SK-N-SH (cell line): ENCODE measurements around the gene ACYP2. TPM values are rescaled to one million over a fixed set of nuclear protein-coding genes. Genes with fewer than 3 reads are reported as not detected.

Experiments used
- CTCF ChIA-PET: fragments of 300-600, 350-600 bp; formaldehyde crosslinking; extraction: SDS; loops from one replicate; lab custom pipeline; 2021; lab: Yijun Ruan, JAX
- POLR2A ChIA-PET: fragments of 350-600 bp; sonication (Branson Sonifier 250); formaldehyde crosslinking; extraction: SDS; loops from one replicate; lab custom pipeline; 2020; ENCODE audit warnings: antibody characterized with exemption, inconsistent platforms; lab: Yijun Ruan, JAX
- DNase-seq: peaks from one replicate; pipeline ENCODE4 v3.0.0; 2012
- H2AFZ ChIP-seq: fragments of 200-600 bp; sonication (generic); 2 replicates; pipeline ENCODE4 v1.8.1; 2016; ENCODE audit warnings: antibody characterized with exemption, mild to moderate bottlenecking, low read depth
- H3F3A ChIP-seq: fragments of 200-600 bp; sonication (generic); replicated peaks from 2 replicates; pipeline ENCODE3; 2016; ENCODE audit warnings: antibody characterized with exemption, mild to moderate bottlenecking; ENCODE audit not compliant: insufficient read depth
- H3K27ac ChIP-seq, 2 experiments: fragments of 200-500 bp in 1 of 2; fragments of 200-600 bp in 1 of 2; sonication (Bioruptor generic) in 1 of 2; sonication (generic), shearing (Covaris generic) in 1 of 2; 2 replicates each; pipeline versions ENCODE4 v1.5.1 to v1.6.1; 2014 to 2016; ENCODE audit warnings: low read depth in 2 of 2, inconsistent platforms in 1 of 2, low read length in 1 of 2, mild to moderate bottlenecking in 1 of 2, mixed read lengths in 1 of 2
- H3K27me3 ChIP-seq: fragments of 200-600 bp; sonication (generic), shearing (Covaris generic); 2 replicates; pipeline ENCODE4 v1.6.1; 2016; ENCODE audit warnings: mixed run types; ENCODE audit not compliant: insufficient read depth
- H3K36me3 ChIP-seq, 2 experiments: fragments of 200-500 bp in 1 of 2; fragments of 200-600 bp in 1 of 2; sonication (Bioruptor generic) in 1 of 2; sonication (generic) in 1 of 2; replicated peaks in 1 of 2; 2 replicates each; pipeline versions ENCODE3 to v1.5.1; 2014 to 2016; ENCODE audit warnings: low read length in 1 of 2, mild to moderate bottlenecking in 1 of 2; ENCODE audit not compliant: insufficient read depth in 2 of 2, control insufficient read depth in 1 of 2
- H3K4me1 ChIP-seq, 2 experiments: fragments of 200-500 bp in 1 of 2; fragments of 200-600 bp in 1 of 2; sonication (Bioruptor generic) in 1 of 2; sonication (generic), shearing (Covaris generic) in 1 of 2; 2 replicates each; pipeline versions ENCODE4 v1.5.1 to v1.6.1; 2014 to 2016; ENCODE audit warnings: low read depth in 1 of 2, low read length in 1 of 2, mixed run types in 1 of 2; ENCODE audit not compliant: insufficient read depth in 2 of 2, control insufficient read depth in 1 of 2
- H3K4me2 ChIP-seq: fragments of 200-600 bp; sonication (generic), shearing (Covaris generic); 2 replicates; pipeline ENCODE4 v1.6.1; 2017; ENCODE audit warnings: mixed run types
- H3K4me3 ChIP-seq, 2 experiments: fragments of 200-500 bp in 1 of 2; fragments of 200-600 bp in 1 of 2; sonication (Bioruptor generic) in 1 of 2; sonication (generic), shearing (Covaris generic) in 1 of 2; 2 replicates each; pipeline versions ENCODE4 v1.5.1 to v1.8.1; 2014 to 2016; ENCODE audit warnings: low read depth in 2 of 2, inconsistent platforms in 1 of 2, low read length in 1 of 2, mild to moderate bottlenecking in 1 of 2, mixed read lengths in 1 of 2, moderate library complexity in 1 of 2
- H3K79me2 ChIP-seq: fragments of 200-600 bp; sonication (generic); 2 replicates; pipeline ENCODE4 v1.8.1; 2017; ENCODE audit warnings: mild to moderate bottlenecking; ENCODE audit not compliant: insufficient read depth
- H3K9ac ChIP-seq: fragments of 200-600 bp; sonication (generic); 2 replicates; pipeline ENCODE4 v1.6.1; 2017; ENCODE audit warnings: mixed run types
- H3K9me2 ChIP-seq: fragments of 200-600 bp; sonication (generic); 2 replicates; pipeline ENCODE4 v1.6.1; 2017; ENCODE audit warnings: mixed run types
- H3K9me3 ChIP-seq: fragments of 200-600 bp; sonication (generic); 2 replicates; pipeline ENCODE4 v1.6.1; 2017; ENCODE audit warnings: mixed run types, mild to moderate bottlenecking, moderate library complexity
- H4K20me1 ChIP-seq: fragments of 200-600 bp; sonication (generic); 2 replicates; pipeline ENCODE4 v1.6.1; 2017; ENCODE audit warnings: mild to moderate bottlenecking, mixed run types; ENCODE audit not compliant: insufficient read depth
- CHD2 ChIP-seq: fragments of 150-350 bp; IDR thresholded peaks from 2 replicates; pipeline ENCODE4 v1.6.1; 2018; ENCODE audit warnings: low read length; ENCODE audit not compliant: partially characterized antibody
- CTCF ChIP-seq: fragments of 200-600 bp; sonication (generic); IDR thresholded peaks from 2 replicates; pipeline ENCODE4 v1.6.1; 2017; ENCODE audit warnings: antibody characterized with exemption, mild to moderate bottlenecking, moderate library complexity
- FOSL2 ChIP-seq: IDR thresholded peaks from 2 replicates; pipeline ENCODE4 v1.4.0; 2012; ENCODE audit warnings: low read depth, mild to moderate bottlenecking, moderate library complexity, borderline replicate concordance
- GATA2 ChIP-seq: sonication (generic); formaldehyde crosslinking; IDR thresholded peaks from 2 replicates; pipeline ENCODE4 v1.5.0; 2020; ENCODE audit warnings: mild to moderate bottlenecking, missing genetic modification reagents
- JUND ChIP-seq: IDR thresholded peaks from 2 replicates; pipeline ENCODE4 v1.4.0; 2012
- MEF2A ChIP-seq: IDR thresholded peaks from 2 replicates; pipeline ENCODE4 v1.4.0; 2012; ENCODE audit warnings: low read depth, borderline replicate concordance
- MXI1 ChIP-seq: IDR thresholded peaks from 2 replicates; pipeline ENCODE4 v1.6.1; 2012; ENCODE audit warnings: mild to moderate bottlenecking, low read depth, low read length, improper control_type of control experiment
- NRF1 ChIP-seq: IDR thresholded peaks from 2 replicates; pipeline ENCODE4 v1.6.1; 2012; ENCODE audit warnings: low read depth, mild to moderate bottlenecking, low read length
- RCOR1 ChIP-seq: fragments of 150-350 bp; IDR thresholded peaks from 2 replicates; pipeline ENCODE4 v1.6.1; 2017; ENCODE audit warnings: antibody characterized with exemption, low read length
- RFX5 ChIP-seq: IDR thresholded peaks from 2 replicates; pipeline ENCODE4 v1.6.1; 2012; ENCODE audit warnings: mild to moderate bottlenecking, improper control_type of control experiment, low read length
- TCF12 ChIP-seq: IDR thresholded peaks from 2 replicates; pipeline ENCODE4 v1.4.0; 2012
- YY1 ChIP-seq: IDR thresholded peaks from 2 replicates; pipeline ENCODE4 v1.4.0; 2012; ENCODE audit warnings: low read depth, mild to moderate bottlenecking
- ZBTB33 ChIP-seq: IDR thresholded peaks from 2 replicates; pipeline ENCODE4 v1.4.0; 2012; ENCODE audit warnings: low read depth, borderline replicate concordance
- WGBS: methylation state at CpG from one replicate; pipeline ENCODE4 v1.1.6; 2017; ENCODE audit warnings: low lambda C conversion rate; 5-methylcytosine and 5-hydroxymethylcytosine counted together
- polyA plus RNA-seq, 3 experiments: library from polyadenylated mRNA; depleted of rRNA; stranded (reverse); fragments of >200 nt; gene quantifications; 2 replicates each; pipeline ENCODE4 v1.2.3, GENCODE V29; 2012

Gene ACYP2
- polyA plus RNA-seq, 1 of the 3 experiments (the other 2 are of a cell fraction): 8.8 TPM

- TF ChIP-seq ZBTB33: no peak
- TF ChIP-seq NRF1: no peak
- TF ChIP-seq YY1: no peak
These were observed 209.7 kb downstream of the ACYP2 start (continued) for GRCh38 chr2:54325148-54325547.

- peak; percentile 28 for DNase-seq
- H4K20me1 ChIP-seq: no peaks in the 10 kb centered on the region
- TF ChIP-seq FOSL2: no peak
- TF ChIP-seq CTCF: no peak
- TF ChIP-seq GATA2 (CRISPR knock-in tag): peak; percentile 17; the same call in 1 of the 2 replicates
- no peak for TF ChIP-seq JUND
- no peak for TF ChIP-seq TCF12
- no peak for TF ChIP-seq MXI1
- no peak for TF ChIP-seq RCOR1
- peak; percentile 8 for TF ChIP-seq CHD2
- no peak for TF ChIP-seq RFX5
- no peak for TF ChIP-seq MEF2A
- no peaks in the 10 kb centered on the region for H3K9me3 ChIP-seq
- H3K27ac ChIP-seq: peak overlapping the region; percentile 53 to 95; a peak in 3 of 4 replicates
- no peaks in the 10 kb centered on the region for H3K27me3 ChIP-seq
- H3K4me2 ChIP-seq: peak overlapping the region; percentile 87
- CTCF ChIA-PET: interaction anchor here (1.2 to 2.0 kb wide), 6 partner anchors 13 to 127 kb away, joined by 3 to 7 read pairs (median 4); no protein-coding TSS in a partner anchor
- 75% methylated on average over 5 of the region's 5 CpGs for WGBS
- POLR2A ChIA-PET: interaction anchor here (1.5 kb wide), 1 partner anchor 214 kb away, joined by 3 read pairs; the partner anchor contains the start of gene ACYP2
- H3K36me3 ChIP-seq: no peaks in the 10 kb centered on the region
- peak overlapping the region; percentile 66 for H3K4me3 ChIP-seq
- H3K9ac ChIP-seq: peak overlapping the region; percentile 67; the same call in 1 of the 2 replicates
- H3K79me2 ChIP-seq: no peaks in the 10 kb centered on the region
- no peaks in the 10 kb centered on the region for H3K9me2 ChIP-seq
- peak overlapping the region; percentile 93 for H2AFZ ChIP-seq
- peaks cover 0 to 18% of the 10 kb centered on the region in 2 experiments; a peak in 2 of 4 replicates for H3K4me1 ChIP-seq
- H3F3A ChIP-seq: no peaks in the 10 kb centered on the region
These were observed 214.2 kb downstream of the ACYP2 start for GRCh38 chr2:54329482-54330161.
